Prostate gland (tissue), 2 donors: ENCODE measurements around the gene FBXO22.

ENCODE experiments used
- POLR2A ChIP-seq: fragments of 450-650 bp; IDR thresholded peaks from one replicate; pipeline ENCODE4 v1.6.1; 2016; ENCODE audit warnings: antibody characterized with exemption, mild to moderate bottlenecking
- POLR2AphosphoS5 ChIP-seq: sonication (generic); formaldehyde crosslinking; IDR thresholded peaks from one replicate; pipeline ENCODE4 v1.6.1; 2017; ENCODE audit warnings: antibody characterized with exemption
- TF ChIP-seq, protein P1 (sequence below), 4 experiments: fragments of 200-600 bp in 2 of 4; fragments of 450-650 bp in 2 of 4; sonication (generic) in 2 of 4; IDR thresholded peaks; 1 replicate in 3 of 4; 2 replicates in 1 of 4; pipeline ENCODE4 v1.5.1; 2016 to 2019; ENCODE audit warnings: antibody characterized with exemption in 4 of 4, mild to moderate bottlenecking in 2 of 4, moderate library complexity in 2 of 4

DNA sequence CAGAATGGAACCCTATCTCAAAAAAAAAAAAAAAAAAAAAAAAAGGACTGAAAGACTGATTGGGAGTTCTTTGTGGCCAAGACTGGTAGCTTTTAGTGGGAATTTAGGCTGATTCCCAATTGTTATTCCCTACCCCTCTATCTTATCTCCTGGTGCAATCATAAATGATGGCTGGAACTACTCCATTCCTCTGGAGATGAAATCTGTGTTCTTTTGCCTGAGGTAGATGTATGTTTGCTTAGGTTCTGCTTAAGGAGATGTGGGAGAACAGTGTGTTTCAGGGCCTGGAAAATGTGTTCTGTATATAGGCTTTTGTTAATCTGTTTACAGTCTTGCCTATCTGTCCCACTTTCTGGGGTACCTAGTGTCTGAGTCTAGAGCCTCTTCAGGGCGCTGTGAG is 40.9 kb upstream of the FBXO22 start:
- TF ChIP-seq POLR2A (no peak), POLR2AphosphoS5 (no peak)
- TF ChIP-seq, protein P1, sequence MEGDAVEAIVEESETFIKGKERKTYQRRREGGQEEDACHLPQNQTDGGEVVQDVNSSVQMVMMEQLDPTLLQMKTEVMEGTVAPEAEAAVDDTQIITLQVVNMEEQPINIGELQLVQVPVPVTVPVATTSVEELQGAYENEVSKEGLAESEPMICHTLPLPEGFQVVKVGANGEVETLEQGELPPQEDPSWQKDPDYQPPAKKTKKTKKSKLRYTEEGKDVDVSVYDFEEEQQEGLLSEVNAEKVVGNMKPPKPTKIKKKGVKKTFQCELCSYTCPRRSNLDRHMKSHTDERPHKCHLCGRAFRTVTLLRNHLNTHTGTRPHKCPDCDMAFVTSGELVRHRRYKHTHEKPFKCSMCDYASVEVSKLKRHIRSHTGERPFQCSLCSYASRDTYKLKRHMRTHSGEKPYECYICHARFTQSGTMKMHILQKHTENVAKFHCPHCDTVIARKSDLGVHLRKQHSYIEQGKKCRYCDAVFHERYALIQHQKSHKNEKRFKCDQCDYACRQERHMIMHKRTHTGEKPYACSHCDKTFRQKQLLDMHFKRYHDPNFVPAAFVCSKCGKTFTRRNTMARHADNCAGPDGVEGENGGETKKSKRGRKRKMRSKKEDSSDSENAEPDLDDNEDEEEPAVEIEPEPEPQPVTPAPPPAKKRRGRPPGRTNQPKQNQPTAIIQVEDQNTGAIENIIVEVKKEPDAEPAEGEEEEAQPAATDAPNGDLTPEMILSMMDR (IDR thresholded peaks at IDR 0.05): no peak
